Activated naive CD4-positive, alpha-beta T cell treated with anti-CD3 and anti-CD28 coated beads, Interleukin-2, amount 10 ng/mL, durations not matched to agents 7 days and 5 days (primary cell): Measurements from ENCODE around the gene CCDC63.
"Not testable (repeated sequence)": the region's sequence is repeated elsewhere in the genome, so short reads cannot be mapped to it uniquely, and the experiment has no call there.

Experiments
- CTCF ChIA-PET: fragments of 350-600 bp; sonication (Branson Sonifier 250); formaldehyde crosslinking; loops from one replicate; lab custom pipeline; 2021; ENCODE audit warnings: antibody characterized with exemption; lab: Charles Lee
- DNase-seq: peaks from one replicate; pipeline ENCODE4 v3.0.0-alpha.2; 2020
- H3K27ac Mint-ChIP-seq: one replicate; pipeline ENCODE4 v1.8.0; 2021; ENCODE audit warnings: mild to moderate bottlenecking, moderate library complexity, mixed read lengths
- H3K27me3 Mint-ChIP-seq: one replicate; pipeline ENCODE4 v1.8.0; 2021; ENCODE audit warnings: mild to moderate bottlenecking, mixed read lengths
- H3K36me3 Mint-ChIP-seq: one replicate; pipeline ENCODE4 v1.8.0; 2021; ENCODE audit warnings: mixed read lengths
- H3K4me1 Mint-ChIP-seq: one replicate; pipeline ENCODE4 v1.8.0; 2021; ENCODE audit warnings: mixed read lengths
- H3K4me3 Mint-ChIP-seq: one replicate; pipeline ENCODE4 v1.8.0; 2021; ENCODE audit warnings: mild to moderate bottlenecking, moderate library complexity, mixed read lengths
- H3K9me3 Mint-ChIP-seq: one replicate; pipeline ENCODE4 v1.8.0; 2021; ENCODE audit warnings: mixed read lengths

The CCDC63 gene

GRCh38 chr12:110943373-110943772 lies 96.6 kb downstream of the CCDC63 start:
- no peaks in the 10 kb centered on the region for H3K36me3 Mint-ChIP-seq
- no peak overlapping the region for H3K4me3 Mint-ChIP-seq

DNA sequence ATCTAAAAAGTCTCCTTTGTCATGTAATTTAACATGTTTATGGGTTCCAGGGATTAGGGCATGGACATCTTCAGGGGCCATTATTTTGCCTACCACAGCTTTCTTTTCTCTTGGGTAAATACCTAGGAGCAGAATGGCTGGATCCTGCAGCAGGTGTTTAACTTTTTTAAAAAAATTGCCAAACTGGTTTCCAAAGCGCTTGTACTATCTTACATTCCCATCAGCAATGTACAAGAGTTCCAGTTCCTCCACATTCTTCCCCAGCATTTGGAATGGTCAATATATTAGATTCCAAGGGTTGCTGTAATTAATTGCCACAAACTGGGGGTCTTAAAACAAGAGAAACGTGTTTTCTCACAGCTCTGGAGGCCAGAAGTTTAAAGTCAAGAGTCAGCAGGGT lies 101.3 kb downstream of the CCDC63 start:
- DNase-seq, result no peak
- CTCF ChIA-PET, result interaction anchor here (1.4 kb wide), 1 partner anchor 13 kb away, joined by 3 read pairs; no protein-coding TSS in a partner anchor
- Mint-ChIP-seq H3K36me3 (no peaks in the 10 kb centered on the region), H3K4me1 (no peaks in the 10 kb centered on the region), H3K27ac (no peak overlapping the region), H3K27me3 (peaks cover 4% of the 10 kb centered on the region), H3K4me3 (no peak overlapping the region), H3K9me3 (peaks cover 5% of the 10 kb centered on the region)

More at GRCh38 chr12:110943373-110943772, 96.6 kb downstream of the CCDC63 start:
- Mint-ChIP-seq H3K27me3 (peaks cover 15% of the 10 kb centered on the region), H3K4me1 (no peaks in the 10 kb centered on the region), H3K27ac (no peak overlapping the region), H3K9me3 (peaks cover 5% of the 10 kb centered on the region)
- CTCF ChIA-PET, result interaction anchor here (1.3 kb wide), 1 partner anchor 12 kb away, joined by 4 read pairs; no protein-coding TSS in a partner anchor
- no peak for DNase-seq

DNA sequence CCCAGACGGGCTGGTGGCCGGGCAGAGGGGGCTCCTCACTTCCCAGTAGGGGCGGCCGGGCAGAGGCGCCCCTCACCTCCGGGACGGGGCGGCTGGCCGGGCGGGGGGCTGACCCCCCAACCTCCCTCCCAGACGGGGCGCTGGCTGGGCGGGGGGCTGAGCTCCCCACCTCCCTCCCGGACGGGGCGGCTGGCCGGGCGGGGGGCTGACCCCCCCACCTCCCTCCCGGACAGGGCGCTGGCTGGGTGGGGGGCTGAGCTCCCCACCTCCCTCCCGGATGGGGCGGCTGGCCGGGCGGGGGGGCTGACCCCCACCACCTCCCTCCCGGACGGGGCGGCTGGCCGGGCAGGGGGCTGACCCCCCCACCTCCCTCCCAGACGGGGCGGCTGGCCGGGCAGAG lies 103.7 kb downstream of the CCDC63 start:
- H3K9me3 Mint-ChIP-seq, H3K4me3 Mint-ChIP-seq, H3K36me3 Mint-ChIP-seq, H3K27ac Mint-ChIP-seq, DNase-seq, CTCF ChIA-PET, H3K27me3 Mint-ChIP-seq, H3K4me1 Mint-ChIP-seq: not testable (repeated sequence)

GRCh38 chr12:110950867-110951266 lies 104.1 kb downstream of the CCDC63 start:
- H3K27me3 Mint-ChIP-seq, H3K4me1 Mint-ChIP-seq, H3K9me3 Mint-ChIP-seq, H3K27ac Mint-ChIP-seq, H3K4me3 Mint-ChIP-seq, DNase-seq, H3K36me3 Mint-ChIP-seq, CTCF ChIA-PET: not testable (repeated sequence)
